Mesothelial cell of epicardium (in vitro differentiated cells): ENCODE results near the gene BOD1. TPM values are rescaled to one million over a fixed set of nuclear protein-coding genes. Genes with fewer than 3 reads are reported as not detected.
A peak's percentile ranks its signal among the peaks of the same experiment; 100 is the strongest.

Experiments
- DNase-seq, 2 experiments: peaks; one replicate each; pipeline ENCODE4 v3.0.0; 2021; ENCODE audit warnings: low spot score in 2 of 2; ENCODE audit not compliant: unreplicated experiment in 2 of 2
- H3K27ac Mint-ChIP-seq: 2 replicates; pipeline ENCODE4 v1.8.0; 2021; ENCODE audit warnings: mixed read lengths
- H3K27me3 Mint-ChIP-seq: 2 replicates; pipeline ENCODE4 v1.8.0; 2021; ENCODE audit warnings: low read depth, mixed read lengths
- H3K36me3 Mint-ChIP-seq: 2 replicates; pipeline ENCODE4 v1.8.0; 2021; ENCODE audit warnings: mixed read lengths
- H3K4me1 Mint-ChIP-seq: 2 replicates; pipeline ENCODE4 v1.8.0; 2021; ENCODE audit warnings: mixed read lengths
- H3K4me3 Mint-ChIP-seq: 2 replicates; pipeline ENCODE4 v1.8.0; 2021; ENCODE audit warnings: mild to moderate bottlenecking, moderate library complexity, mixed read lengths
- H3K9me3 Mint-ChIP-seq: 2 replicates; pipeline ENCODE4 v1.8.0; 2021; ENCODE audit warnings: mixed read lengths
- CTCF ChIP-seq: fragments of 200-600 bp; sonication (generic); IDR thresholded peaks from one replicate; pipeline ENCODE4 v1.5.0; 2021; ENCODE audit warnings: antibody characterized with exemption; ENCODE audit not compliant: unreplicated experiment
- total RNA-seq: library from RNA; stranded (reverse); gene quantifications from 3 replicates; pipeline ENCODE4 v1.2.1, GENCODE V29; 2021

BOD1 gene
- total RNA-seq, 1 donor from 2014 or later: 91.9 TPM

GRCh38 chr5:173575985-173576384 lies 40.5 kb downstream of the BOD1 start:
- TF ChIP-seq CTCF: no peak
- Mint-ChIP-seq H3K27ac (no peak overlapping the region), H3K27me3 (peaks cover 12% of the 10 kb centered on the region), H3K9me3 (peaks cover 10% of the 10 kb centered on the region), H3K4me3 (no peak overlapping the region), H3K4me1 (peaks cover 5% of the 10 kb centered on the region), H3K36me3 (peaks cover 4% of the 10 kb centered on the region)
- no peak for DNase-seq

GRCh38 chr5:173574983-173575382 lies 41.5 kb downstream of the BOD1 start:
- no peak for TF ChIP-seq CTCF
- Mint-ChIP-seq H3K4me3 (no peak overlapping the region), H3K27me3 (peaks cover 12% of the 10 kb centered on the region), H3K27ac (no peak overlapping the region), H3K36me3 (peaks cover 4% of the 10 kb centered on the region), H3K9me3 (peaks cover 10% of the 10 kb centered on the region), H3K4me1 (peaks cover 5% of the 10 kb centered on the region)
- no peak for DNase-seq

GRCh38 chr5:173573126-173573960 lies 43.1 kb downstream of the BOD1 start:
- no peaks in the 10 kb centered on the region for H3K36me3 Mint-ChIP-seq
- peaks cover 10% of the 10 kb centered on the region for H3K4me1 Mint-ChIP-seq
- TF ChIP-seq CTCF: peak; percentile 100
- peaks cover 1% of the 10 kb centered on the region for H3K9me3 Mint-ChIP-seq
- peak; percentile 60 to 90 for DNase-seq
- peaks cover 12% of the 10 kb centered on the region for H3K27me3 Mint-ChIP-seq
- H3K27ac Mint-ChIP-seq: no peak overlapping the region
- peak overlapping the region; percentile 20 for H3K4me3 Mint-ChIP-seq

GRCh38 chr5:173572431-173573125 lies 43.9 kb downstream of the BOD1 start:
- TF ChIP-seq CTCF: no peak
- peaks cover 13% of the 10 kb centered on the region for H3K4me1 Mint-ChIP-seq
- H3K9me3 Mint-ChIP-seq: peaks cover 9% of the 10 kb centered on the region
- H3K27me3 Mint-ChIP-seq: peaks cover 12% of the 10 kb centered on the region
- no peaks in the 10 kb centered on the region for H3K36me3 Mint-ChIP-seq
- no peak overlapping the region for H3K27ac Mint-ChIP-seq
- H3K4me3 Mint-ChIP-seq: peak overlapping the region; percentile 20
- DNase-seq: no peak

- no peaks in the 10 kb centered on the region for H3K36me3 Mint-ChIP-seq
- peaks cover 12% of the 10 kb centered on the region for H3K27me3 Mint-ChIP-seq
- no peak for TF ChIP-seq CTCF
- H3K4me1 Mint-ChIP-seq: peaks cover 18% of the 10 kb centered on the region
- H3K9me3 Mint-ChIP-seq: peaks cover 9% of the 10 kb centered on the region
- H3K4me3 Mint-ChIP-seq: no peak overlapping the region
- no peak overlapping the region for H3K27ac Mint-ChIP-seq
- no peak for DNase-seq
These were observed 45.9 kb downstream of the BOD1 start for GRCh38 chr5:173570321-173571090.
